BJ (cell line): ENCODE results near the gene CLEC5A. TPM values are rescaled to one million over a fixed set of nuclear protein-coding genes. Genes with fewer than 3 reads are reported as not detected.
"Not testable (repeated sequence)": the region's sequence is repeated elsewhere in the genome, so short reads cannot be mapped to it uniquely, and the experiment has no call there.

ENCODE experiments used
- CTCF ChIA-PET: fragments of 350-600 bp; formaldehyde crosslinking; extraction: SDS; loops from one replicate; lab custom pipeline; 2021; ENCODE audit warnings: antibody characterized with exemption, inconsistent platforms; lab: Yijun Ruan, JAX
- POLR2A ChIA-PET: fragments of 300-600 bp; sonication (Branson Sonifier 250); formaldehyde crosslinking; extraction: SDS; loops from one replicate; lab custom pipeline; 2021; ENCODE audit warnings: antibody characterized with exemption; lab: Charles Lee
- DNase-seq: peaks from one replicate; pipeline ENCODE4 v3.0.0-alpha.2; 2011; ENCODE audit warnings: low read depth
- H3K27me3 ChIP-seq: 2 replicates; pipeline ENCODE4 v1.6.0; 2011; ENCODE audit warnings: low read length; ENCODE audit not compliant: control insufficient read depth, insufficient read depth
- H3K36me3 ChIP-seq: 2 replicates; pipeline ENCODE4 v1.5.1; 2011; ENCODE audit warnings: low read length; ENCODE audit not compliant: control insufficient read depth, insufficient read depth
- H3K4me3 ChIP-seq: 2 replicates; pipeline ENCODE4 v1.5.1; 2011; ENCODE audit warnings: low read depth, mild to moderate bottlenecking, control low read depth, low read length
- polyA plus RNA-seq: library from polyadenylated mRNA; depleted of rRNA; stranded (reverse); fragments of >200 nt; gene quantifications from 2 replicates; pipeline ENCODE4 v1.2.3, GENCODE V29; 2011
- TF ChIP-seq, protein P1 (sequence below): IDR thresholded peaks from 2 replicates; pipeline ENCODE4 v1.5.1; 2011; ENCODE audit warnings: low read depth, mild to moderate bottlenecking, control low read depth, inconsistent platforms, low read length, moderate library complexity; ENCODE audit not compliant: insufficient read depth

Gene CLEC5A
- polyA plus RNA-seq, 1 experiment, result not detected

GRCh38 chr7:141916099-141916498, 30.7 kb downstream of the CLEC5A start, which contains the start of gene OR9A4:
Gene OR9A4, plus strand, starts transcription at chr7:141916399. Its CDS starts 2,477 bp downstream, at chr7:141918876.
- Histone ChIP-seq H3K4me3 (no peak within 1 kb of the TSS), H3K27me3 (no peaks in the 10 kb centered on the region), H3K36me3 (no peaks in the 10 kb centered on the region)
- ChIA-PET CTCF (no interaction called here), POLR2A (no interaction called here)
- DNase-seq, result no peak
- TF ChIP-seq, protein P1, sequence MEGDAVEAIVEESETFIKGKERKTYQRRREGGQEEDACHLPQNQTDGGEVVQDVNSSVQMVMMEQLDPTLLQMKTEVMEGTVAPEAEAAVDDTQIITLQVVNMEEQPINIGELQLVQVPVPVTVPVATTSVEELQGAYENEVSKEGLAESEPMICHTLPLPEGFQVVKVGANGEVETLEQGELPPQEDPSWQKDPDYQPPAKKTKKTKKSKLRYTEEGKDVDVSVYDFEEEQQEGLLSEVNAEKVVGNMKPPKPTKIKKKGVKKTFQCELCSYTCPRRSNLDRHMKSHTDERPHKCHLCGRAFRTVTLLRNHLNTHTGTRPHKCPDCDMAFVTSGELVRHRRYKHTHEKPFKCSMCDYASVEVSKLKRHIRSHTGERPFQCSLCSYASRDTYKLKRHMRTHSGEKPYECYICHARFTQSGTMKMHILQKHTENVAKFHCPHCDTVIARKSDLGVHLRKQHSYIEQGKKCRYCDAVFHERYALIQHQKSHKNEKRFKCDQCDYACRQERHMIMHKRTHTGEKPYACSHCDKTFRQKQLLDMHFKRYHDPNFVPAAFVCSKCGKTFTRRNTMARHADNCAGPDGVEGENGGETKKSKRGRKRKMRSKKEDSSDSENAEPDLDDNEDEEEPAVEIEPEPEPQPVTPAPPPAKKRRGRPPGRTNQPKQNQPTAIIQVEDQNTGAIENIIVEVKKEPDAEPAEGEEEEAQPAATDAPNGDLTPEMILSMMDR, result no peak

DNA sequence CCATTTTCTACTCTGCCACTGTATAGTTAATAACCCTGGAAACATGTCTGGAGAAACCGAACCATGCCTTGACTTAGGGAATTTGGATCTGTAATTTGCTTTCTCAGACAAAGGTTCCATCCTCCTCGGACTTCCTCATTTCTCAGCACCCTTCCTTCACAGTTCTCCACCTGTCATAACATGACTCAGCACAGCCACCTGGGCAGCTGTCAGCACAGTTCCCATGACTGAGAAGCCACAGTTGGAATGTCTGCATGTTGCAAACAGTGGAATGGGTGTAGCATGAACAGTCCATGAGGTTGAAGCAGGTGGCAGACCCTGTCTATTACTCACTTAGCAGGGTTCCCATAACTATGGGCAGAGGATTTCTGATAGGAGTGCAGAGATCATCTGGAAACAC, 31.2 kb downstream of the CLEC5A start:
- no peak for DNase-seq

DNA sequence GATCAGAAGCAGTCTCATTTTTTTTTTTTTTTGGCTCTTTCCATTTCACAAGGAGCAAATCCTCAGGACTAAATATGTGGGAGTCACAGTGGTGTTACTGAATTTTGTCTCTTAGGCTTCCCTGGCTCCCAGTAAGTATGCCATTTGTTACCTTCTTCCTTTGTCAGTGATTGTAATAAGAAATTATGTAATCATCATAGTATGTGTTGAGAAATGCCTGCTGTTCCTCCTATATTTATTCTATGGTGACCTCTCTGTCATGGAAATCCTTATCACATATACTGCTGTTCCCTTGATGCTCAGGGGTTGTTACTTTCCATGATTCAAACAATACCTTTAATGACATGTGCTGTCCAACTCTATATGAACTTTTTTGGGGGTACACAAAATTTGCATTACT, 35.4 kb downstream of the CLEC5A start:
- POLR2A ChIA-PET, result no interaction called here
- CTCF ChIA-PET, result no interaction called here
- TF ChIP-seq, protein P1, result no peak
- DNase-seq, result no peak
- Histone ChIP-seq H3K36me3 (no peaks in the 10 kb centered on the region), H3K4me3 (no peak overlapping the region), H3K27me3 (no peaks in the 10 kb centered on the region)

More for the DNA sequence above, 31.2 kb downstream of the CLEC5A start:
- Histone ChIP-seq H3K4me3 (no peak overlapping the region), H3K36me3 (no peaks in the 10 kb centered on the region), H3K27me3 (no peaks in the 10 kb centered on the region)
- ChIA-PET POLR2A (no interaction called here), CTCF (no interaction called here)
- TF ChIP-seq, protein P1, result no peak

DNA sequence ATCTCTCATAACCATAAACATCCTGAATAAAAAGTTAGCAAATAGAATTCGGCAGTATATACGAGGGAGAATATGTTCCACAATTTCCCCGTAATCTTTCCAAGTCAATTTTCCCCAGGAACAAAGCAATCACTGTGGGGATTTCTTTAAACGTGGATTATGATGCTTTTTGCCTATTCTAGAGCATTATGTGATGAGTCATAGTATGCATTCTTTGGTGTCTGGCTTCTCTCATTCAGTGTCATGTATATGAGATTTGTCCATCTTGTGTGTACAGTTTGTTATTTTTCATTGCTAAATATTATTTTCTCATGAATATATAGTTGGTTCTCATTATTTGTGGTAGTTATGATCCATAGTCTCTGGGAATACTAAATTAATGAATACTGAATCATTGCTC, 40.5 kb downstream of the CLEC5A start:
- DNase-seq, result no peak
- TF ChIP-seq, protein P1, result no peak
- Histone ChIP-seq H3K4me3 (no peak overlapping the region), H3K27me3 (no peaks in the 10 kb centered on the region), H3K36me3 (no peaks in the 10 kb centered on the region)
- ChIA-PET CTCF (no interaction called here), POLR2A (no interaction called here)

- H3K4me3 ChIP-seq, H3K36me3 ChIP-seq, POLR2A ChIA-PET, DNase-seq, H3K27me3 ChIP-seq, CTCF ChIA-PET: not testable (repeated sequence)
These were observed 47.4 kb downstream of the CLEC5A start for GRCh38 chr7:141899366-141899765.

- DNase-seq, result no peak
- POLR2A ChIA-PET, result no interaction called here
- no peaks in the 10 kb centered on the region for H3K36me3 ChIP-seq
- H3K27me3 ChIP-seq, result no peaks in the 10 kb centered on the region
- H3K4me3 ChIP-seq, result no peak overlapping the region
- CTCF ChIA-PET, result no interaction called here
- TF ChIP-seq, protein P1, result no peak
These were observed 55.4 kb downstream of the CLEC5A start for GRCh38 chr7:141891336-141891735.
